Endothelial cell of umbilical vein (primary cell): Measurements from ENCODE around the gene DBI.

Experiments used
- CTCF ChIP-seq, 2 donors: IDR thresholded peaks; 1 replicate in 1 of 2; 2 replicates in 1 of 2; pipeline ENCODE4 v1.5.1; 2011; ENCODE audit warnings: low read length in 2 of 2, mild to moderate bottlenecking in 2 of 2, moderate library complexity in 2 of 2, control low read depth in 1 of 2, inconsistent platforms in 1 of 2, low read depth in 1 of 2; ENCODE audit not compliant: insufficient read depth in 1 of 2; ENCODE audit errors: extremely low read depth in 1 of 2
- EZH2 ChIP-seq: IDR thresholded peaks from 2 replicates; pipeline ENCODE4 v1.6.1; 2012; ENCODE audit warnings: borderline replicate concordance, low read depth, mild to moderate bottlenecking, moderate library complexity, low read length, inconsistent platforms; ENCODE audit not compliant: severe bottlenecking
- MAX ChIP-seq: IDR thresholded peaks from 2 replicates; pipeline ENCODE4 v1.6.1; 2011; ENCODE audit not compliant: insufficient read depth, insufficient read length
- POLR2A ChIP-seq: IDR thresholded peaks from 2 replicates; pipeline ENCODE4 v1.6.1; 2012; ENCODE audit warnings: low read depth, mild to moderate bottlenecking, control low read depth, low read length
- POLR2AphosphoS5 ChIP-seq: IDR thresholded peaks from 2 replicates; pipeline ENCODE4 v1.6.1; 2012; ENCODE audit warnings: low read depth, mild to moderate bottlenecking, control low read depth, low read length, moderate library complexity; ENCODE audit not compliant: insufficient read depth

DNA sequence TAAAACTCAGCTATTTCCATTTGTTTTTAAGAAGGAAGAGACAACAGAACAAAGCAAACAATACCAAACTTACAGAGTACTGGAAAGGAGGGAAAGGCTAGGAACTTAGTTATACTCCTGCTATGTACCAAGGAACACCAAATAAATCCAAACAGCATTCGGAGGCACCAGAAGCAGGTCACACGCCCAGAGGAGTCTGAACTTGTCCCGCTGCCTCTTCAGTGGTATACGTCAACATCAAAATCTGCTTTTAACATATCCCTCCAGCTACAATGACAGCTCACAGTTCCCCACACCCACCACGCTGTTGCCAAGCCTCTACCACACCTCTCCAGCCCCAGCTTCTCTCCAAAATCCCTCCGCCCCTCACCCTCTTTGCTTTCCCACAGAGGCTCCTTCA, 17.5 kb upstream of the DBI start:
- TF ChIP-seq CTCF (IDR thresholded peaks at IDR 0.05; ENCODE audit: extremely low read depth in 1 of 2, insufficient read depth in 1 of 2, low read depth in 1 of 2, low read length in 2 of 2) (no peak), POLR2AphosphoS5 (no peak), MAX (no peak), POLR2A (no peak), EZH2 (no peak)
